Measurements from ENCODE around the gene GRM4.

DNA sequence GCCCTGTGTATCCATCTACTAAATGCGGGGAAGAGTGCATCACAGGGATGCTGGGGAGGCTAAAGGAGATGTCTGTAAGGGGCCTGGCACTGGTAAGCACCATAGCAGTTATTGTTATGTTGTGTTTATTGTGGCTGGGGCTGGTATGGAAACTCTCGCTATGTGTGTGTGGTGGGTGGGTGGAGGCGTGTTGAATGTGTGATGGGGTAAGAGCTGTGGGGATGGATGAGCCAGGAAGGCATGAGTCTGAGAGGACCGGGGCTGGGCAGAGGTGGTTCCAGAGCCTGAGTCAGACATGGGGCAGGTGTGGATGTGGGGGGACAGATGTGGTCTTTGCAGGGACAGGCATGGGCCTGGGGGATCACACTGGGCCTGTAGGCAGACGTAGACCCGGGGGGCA lies 88.1 kb downstream of the GRM4 start:
- no peak for TF ChIP-seq EZH2phosphoT487 (IDR thresholded peaks at IDR 0.05; ENCODE audit: borderline replicate concordance)
- TF ChIP-seq, protein P1, sequence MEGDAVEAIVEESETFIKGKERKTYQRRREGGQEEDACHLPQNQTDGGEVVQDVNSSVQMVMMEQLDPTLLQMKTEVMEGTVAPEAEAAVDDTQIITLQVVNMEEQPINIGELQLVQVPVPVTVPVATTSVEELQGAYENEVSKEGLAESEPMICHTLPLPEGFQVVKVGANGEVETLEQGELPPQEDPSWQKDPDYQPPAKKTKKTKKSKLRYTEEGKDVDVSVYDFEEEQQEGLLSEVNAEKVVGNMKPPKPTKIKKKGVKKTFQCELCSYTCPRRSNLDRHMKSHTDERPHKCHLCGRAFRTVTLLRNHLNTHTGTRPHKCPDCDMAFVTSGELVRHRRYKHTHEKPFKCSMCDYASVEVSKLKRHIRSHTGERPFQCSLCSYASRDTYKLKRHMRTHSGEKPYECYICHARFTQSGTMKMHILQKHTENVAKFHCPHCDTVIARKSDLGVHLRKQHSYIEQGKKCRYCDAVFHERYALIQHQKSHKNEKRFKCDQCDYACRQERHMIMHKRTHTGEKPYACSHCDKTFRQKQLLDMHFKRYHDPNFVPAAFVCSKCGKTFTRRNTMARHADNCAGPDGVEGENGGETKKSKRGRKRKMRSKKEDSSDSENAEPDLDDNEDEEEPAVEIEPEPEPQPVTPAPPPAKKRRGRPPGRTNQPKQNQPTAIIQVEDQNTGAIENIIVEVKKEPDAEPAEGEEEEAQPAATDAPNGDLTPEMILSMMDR (conservative IDR thresholded peaks at IDR 0.05; ENCODE audit: low read length): no peak
